Spleen (tissue), 7 donors: Measurements from ENCODE around the gene ACADM.

Source experiments
- CTCF ChIP-seq, 11 experiments: fragments of 200-600 bp in 7 of 11; fragments of 450-650 bp in 4 of 11; sonication (generic) in 4 of 11; IDR thresholded peaks in 8 of 11; conservative IDR thresholded peaks in 3 of 11; 1 replicate in 7 of 11; 2 replicates in 4 of 11; pipeline versions ENCODE4 v1.4.0 to v1.8.0; 2016 to 2021; ENCODE audit warnings: antibody characterized with exemption in 11 of 11, inconsistent platforms in 4 of 11, mild to moderate bottlenecking in 1 of 11
- POLR2AphosphoS5 ChIP-seq, 3 donors: sonication (generic); formaldehyde crosslinking; IDR thresholded peaks; one replicate each; pipeline ENCODE4 v1.5.1; 2017; ENCODE audit warnings: antibody characterized with exemption in 3 of 3
- donor health status: DM: no; HTN: no; CAD: no; lungs with moderate emphysema.
- donor health status: DM: no; HTN: no; CAD: no.
- donor health status: DM: no; HTN: no; CAD: no.

DNA sequence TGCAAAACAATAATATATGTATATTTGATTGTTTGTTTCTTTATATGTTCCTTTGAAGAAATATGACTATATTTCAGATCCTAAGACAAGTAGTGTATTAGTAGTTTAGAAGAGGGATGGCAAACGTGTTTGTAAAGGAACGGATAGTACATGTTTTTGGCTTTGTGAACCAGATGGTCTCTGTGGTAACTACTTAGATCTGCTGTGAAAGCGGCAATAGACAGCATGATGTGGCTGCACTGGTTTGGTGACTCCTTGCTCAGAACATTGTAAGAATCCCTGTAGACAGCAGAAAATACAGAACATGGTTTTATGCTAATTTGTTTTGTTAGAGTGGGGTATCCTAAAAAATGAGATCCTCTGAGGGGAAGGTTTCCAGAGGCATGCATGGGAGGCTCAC, 3.1 kb downstream of the ACADM start:
- TF ChIP-seq POLR2AphosphoS5 (IDR thresholded peaks at IDR 0.05) (no peak), CTCF (IDR thresholded peaks at IDR 0.05 in 8 of 11, conservative IDR thresholded peaks at IDR 0.05 in 3 of 11) (no peak)
